SH-SY5Y (cell line): ENCODE results near the gene STK36.

Experiments used
- GATA2 ChIP-seq: IDR thresholded peaks from 2 replicates; pipeline ENCODE4 v1.6.1; 2011; ENCODE audit warnings: mild to moderate bottlenecking, low read depth, low read length
- GATA3 ChIP-seq: IDR thresholded peaks from 2 replicates; pipeline ENCODE4 v1.6.1; 2011; ENCODE audit warnings: low read depth, mild to moderate bottlenecking, low read length, moderate library complexity

DNA sequence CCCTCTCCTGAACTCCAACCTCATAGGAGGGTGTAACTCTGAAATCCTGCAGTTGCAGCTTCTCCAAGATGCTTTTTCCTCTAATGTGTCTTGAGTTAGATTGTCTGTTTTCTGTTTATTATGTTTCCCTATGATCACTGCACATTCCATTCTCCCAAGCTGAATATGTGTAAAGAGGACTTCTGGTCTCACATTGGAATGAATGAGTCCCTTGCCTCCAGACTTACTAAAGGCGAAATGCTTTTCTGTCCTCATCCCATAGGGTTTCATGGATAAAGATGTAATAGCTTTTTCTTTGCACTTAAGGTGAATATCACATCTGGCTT, 74.5 kb downstream of the STK36 start:
- TF ChIP-seq GATA3 (no peak), GATA2 (no peak)
